Forelimb muscle (tissue), 1 donor: Measurements from ENCODE around the gene G6PC3. TPM values are rescaled to one million over a fixed set of nuclear protein-coding genes. Genes with fewer than 3 reads are reported as not detected.
"Not testable (repeated sequence)": the region's sequence is repeated elsewhere in the genome, so short reads cannot be mapped to it uniquely, and the experiment has no call there.

Experiments used
- DNase-seq: peaks from one replicate; pipeline ENCODE4 v3.0.0-alpha.2; 2013; ENCODE audit warnings: low read depth
- polyA plus RNA-seq: library from polyadenylated mRNA; unstranded; fragments of 120-200 nt; gene quantifications from one replicate; pipeline ENCODE4 v1.2.1, GENCODE V29; 2013; ENCODE audit not compliant: insufficient read length

G6PC3 gene
- polyA plus RNA-seq, 1 donor = 35.0 TPM

GRCh38 chr17:44105941-44106340 lies 35.4 kb downstream of the G6PC3 start:
- no peak for DNase-seq

- no peak for DNase-seq
Measured at GRCh38 chr17:44106801-44107200, 36.3 kb downstream of the G6PC3 start.

- DNase-seq = no peak
Measured at GRCh38 chr17:44108440-44109311, 38.1 kb downstream of the G6PC3 start.

- no peak for DNase-seq
Measured at GRCh38 chr17:44109312-44109630, 38.7 kb downstream of the G6PC3 start.

GRCh38 chr17:44110011-44110686 lies 39.6 kb downstream of the G6PC3 start:
- DNase-seq = no peak

- DNase-seq = no peak
Measured at GRCh38 chr17:44110823-44111633, 40.5 kb downstream of the G6PC3 start.

- no peak for DNase-seq
Measured at GRCh38 chr17:44111777-44112176, 41.2 kb downstream of the G6PC3 start.

- DNase-seq = no peak
Measured at GRCh38 chr17:44112284-44113280, 42.0 kb downstream of the G6PC3 start.

- no peak for DNase-seq
Measured at GRCh38 chr17:44113382-44113781, 42.8 kb downstream of the G6PC3 start.

- no peak for DNase-seq
Measured at GRCh38 chr17:44113868-44114840, 43.6 kb downstream of the G6PC3 start.

- DNase-seq = no peak
Measured at GRCh38 chr17:44115585-44116415, 45.3 kb downstream of the G6PC3 start.

GRCh38 chr17:44117351-44117750 lies 46.8 kb downstream of the G6PC3 start:
- DNase-seq = no peak

GRCh38 chr17:44118427-44119050 lies 48.0 kb downstream of the G6PC3 start:
- DNase-seq = no peak

GRCh38 chr17:44119062-44119461 lies 48.5 kb downstream of the G6PC3 start:
- no peak for DNase-seq

- DNase-seq = no peak
Measured at GRCh38 chr17:44119798-44120197, 49.3 kb downstream of the G6PC3 start.

- not testable (repeated sequence) for DNase-seq
Measured at GRCh38 chr17:44120281-44120680, 49.7 kb downstream of the G6PC3 start.

GRCh38 chr17:44120851-44121605 lies 50.5 kb downstream of the G6PC3 start:
- no peak for DNase-seq
